Measurements from ENCODE around the gene CHST2.

Gene CHST2

GRCh38 chr3:143137435-143138036 lies 18.0 kb downstream of the CHST2 start:
- no peak overlapping the region for H3K4me3 ChIP-seq
- TF ChIP-seq POLR2AphosphoS5 (IDR thresholded peaks at IDR 0.05; ENCODE audit: borderline replicate concordance, low read depth, low read length): no peak
- TF ChIP-seq FOXP2 (optimal IDR thresholded peaks at IDR 0.05; ENCODE audit: control extremely low read depth, extremely low read length, insufficient read depth): no peak
- no peak for TF ChIP-seq EZH2 (IDR thresholded peaks at IDR 0.05)
- no peak overlapping the region for H3K9ac ChIP-seq (ENCODE audit: insufficient read length)
- no peak for DNase-seq (ENCODE audit: low read depth, low spot score)
- no peaks in the 10 kb centered on the region for H3K36me3 ChIP-seq (ENCODE audit: insufficient read depth, low read length)
- no peaks in the 10 kb centered on the region for H3K9me3 ChIP-seq (ENCODE audit: low read depth, low read length)
- H3K27ac ChIP-seq: no peak overlapping the region

- no peak for TF ChIP-seq POLR2AphosphoS5 (IDR thresholded peaks at IDR 0.05; ENCODE audit: borderline replicate concordance, low read depth, low read length)
- TF ChIP-seq FOXP2 (optimal IDR thresholded peaks at IDR 0.05; ENCODE audit: control extremely low read depth, extremely low read length, insufficient read depth): no peak
- no peak for TF ChIP-seq EZH2 (IDR thresholded peaks at IDR 0.05)
- no peak for DNase-seq (ENCODE audit: low read depth, low spot score)
- Histone ChIP-seq H3K9me3 (ENCODE audit: low read depth, low read length) (no peaks in the 10 kb centered on the region), H3K36me3 (ENCODE audit: insufficient read depth, low read length) (no peaks in the 10 kb centered on the region), H3K4me3 (no peak overlapping the region), H3K9ac (ENCODE audit: insufficient read length) (no peak overlapping the region), H3K27ac (no peak overlapping the region)
These were observed 19.4 kb downstream of the CHST2 start for GRCh38 chr3:143138953-143139352.

GRCh38 chr3:143139762-143140161 lies 20.2 kb downstream of the CHST2 start:
- Histone ChIP-seq H3K27ac (no peak overlapping the region), H3K36me3 (ENCODE audit: insufficient read depth, low read length) (no peaks in the 10 kb centered on the region), H3K9me3 (ENCODE audit: low read depth, low read length) (no peaks in the 10 kb centered on the region), H3K9ac (ENCODE audit: insufficient read length) (no peak overlapping the region), H3K4me3 (no peak overlapping the region)
- no peak for DNase-seq (ENCODE audit: low read depth, low spot score)
- TF ChIP-seq EZH2 (IDR thresholded peaks at IDR 0.05) (no peak), POLR2AphosphoS5 (IDR thresholded peaks at IDR 0.05; ENCODE audit: borderline replicate concordance, low read depth, low read length) (no peak), FOXP2 (optimal IDR thresholded peaks at IDR 0.05; ENCODE audit: control extremely low read depth, extremely low read length, insufficient read depth) (no peak)

- H3K9ac ChIP-seq (ENCODE audit: insufficient read length): no peak overlapping the region
- DNase-seq (ENCODE audit: low read depth, low spot score): no peak
- H3K4me3 ChIP-seq: no peak overlapping the region
- H3K9me3 ChIP-seq (ENCODE audit: low read depth, low read length): no peaks in the 10 kb centered on the region
- TF ChIP-seq FOXP2 (optimal IDR thresholded peaks at IDR 0.05; ENCODE audit: control extremely low read depth, extremely low read length, insufficient read depth) (no peak), EZH2 (IDR thresholded peaks at IDR 0.05) (no peak), POLR2AphosphoS5 (IDR thresholded peaks at IDR 0.05; ENCODE audit: borderline replicate concordance, low read depth, low read length) (no peak)
- no peak overlapping the region for H3K27ac ChIP-seq
- no peaks in the 10 kb centered on the region for H3K36me3 ChIP-seq (ENCODE audit: insufficient read depth, low read length)
These were observed 21.0 kb downstream of the CHST2 start for GRCh38 chr3:143140550-143140949.

- DNase-seq (ENCODE audit: low read depth, low spot score): no peak
- H3K36me3 ChIP-seq (ENCODE audit: insufficient read depth, low read length): no peaks in the 10 kb centered on the region
- H3K4me3 ChIP-seq: no peak overlapping the region
- TF ChIP-seq FOXP2 (optimal IDR thresholded peaks at IDR 0.05; ENCODE audit: control extremely low read depth, extremely low read length, insufficient read depth) (no peak), EZH2 (IDR thresholded peaks at IDR 0.05) (no peak), POLR2AphosphoS5 (IDR thresholded peaks at IDR 0.05; ENCODE audit: borderline replicate concordance, low read depth, low read length) (no peak)
- H3K27ac ChIP-seq: no peak overlapping the region
- H3K9me3 ChIP-seq (ENCODE audit: low read depth, low read length): no peaks in the 10 kb centered on the region
- H3K9ac ChIP-seq (ENCODE audit: insufficient read length): no peak overlapping the region
These were observed 22.8 kb downstream of the CHST2 start for GRCh38 chr3:143142354-143142753.

- no peak for DNase-seq (ENCODE audit: low read depth, low spot score)
- Histone ChIP-seq H3K9me3 (ENCODE audit: low read depth, low read length) (no peaks in the 10 kb centered on the region), H3K4me3 (no peak overlapping the region), H3K36me3 (ENCODE audit: insufficient read depth, low read length) (no peaks in the 10 kb centered on the region), H3K9ac (ENCODE audit: insufficient read length) (no peak overlapping the region), H3K27ac (no peak overlapping the region)
- TF ChIP-seq POLR2AphosphoS5 (IDR thresholded peaks at IDR 0.05; ENCODE audit: borderline replicate concordance, low read depth, low read length) (no peak), FOXP2 (optimal IDR thresholded peaks at IDR 0.05; ENCODE audit: control extremely low read depth, extremely low read length, insufficient read depth) (no peak), EZH2 (IDR thresholded peaks at IDR 0.05) (no peak)
These were observed 26.3 kb downstream of the CHST2 start for GRCh38 chr3:143145906-143146305.

- H3K27ac ChIP-seq: no peak overlapping the region
- no peak for TF ChIP-seq EZH2 (IDR thresholded peaks at IDR 0.05)
- no peak for TF ChIP-seq POLR2AphosphoS5 (IDR thresholded peaks at IDR 0.05; ENCODE audit: borderline replicate concordance, low read depth, low read length)
- TF ChIP-seq FOXP2 (optimal IDR thresholded peaks at IDR 0.05; ENCODE audit: control extremely low read depth, extremely low read length, insufficient read depth): no peak
- no peaks in the 10 kb centered on the region for H3K9me3 ChIP-seq (ENCODE audit: low read depth, low read length)
- no peak for DNase-seq (ENCODE audit: low read depth, low spot score)
- H3K36me3 ChIP-seq (ENCODE audit: insufficient read depth, low read length): no peaks in the 10 kb centered on the region
- no peak overlapping the region for H3K4me3 ChIP-seq
- H3K9ac ChIP-seq (ENCODE audit: insufficient read length): no peak overlapping the region
These were observed 27.1 kb downstream of the CHST2 start for GRCh38 chr3:143146486-143147274.

GRCh38 chr3:143147707-143148106 lies 28.1 kb downstream of the CHST2 start:
- TF ChIP-seq FOXP2 (optimal IDR thresholded peaks at IDR 0.05; ENCODE audit: control extremely low read depth, extremely low read length, insufficient read depth): no peak
- no peak for TF ChIP-seq POLR2AphosphoS5 (IDR thresholded peaks at IDR 0.05; ENCODE audit: borderline replicate concordance, low read depth, low read length)
- no peak for TF ChIP-seq EZH2 (IDR thresholded peaks at IDR 0.05)
- Histone ChIP-seq H3K27ac (no peak overlapping the region), H3K36me3 (ENCODE audit: insufficient read depth, low read length) (no peaks in the 10 kb centered on the region), H3K4me3 (no peak overlapping the region), H3K9ac (ENCODE audit: insufficient read length) (no peak overlapping the region), H3K9me3 (ENCODE audit: low read depth, low read length) (no peaks in the 10 kb centered on the region)
- no peak for DNase-seq (ENCODE audit: low read depth, low spot score)

Measured in SK-N-MC (cell line).